ENCODE data around the gene NPB.

The NPB gene

GRCh38 chr17:81902023-81902652, at the start of gene NPB:
Gene NPB (plus strand): TSS chr17:81902238. CDS start chr17:81902278, 40 bp downstream.
- DNase-seq, result no peak

GRCh38 chr17:81854974-81855774, 46.9 kb upstream of the NPB start:
- DNase-seq, result peak in 1 of 2 experiments; percentile 32

- no peak for DNase-seq
Measured at GRCh38 chr17:81858170-81858966, 43.7 kb upstream of the NPB start.

GRCh38 chr17:81858967-81859905, 42.8 kb upstream of the NPB start:
- no peak for DNase-seq

- DNase-seq, result no peak
Measured at GRCh38 chr17:81859906-81860755, 41.9 kb upstream of the NPB start, which contains the start of gene P4HB. Gene P4HB (minus strand): TSS chr17:81860535. CDS start chr17:81860471, 64 bp downstream.

GRCh38 chr17:81860756-81861568, 41.1 kb upstream of the NPB start:
- peak; percentile 100 for DNase-seq

- DNase-seq, result no peak
Measured at GRCh38 chr17:81863123-81863675, 38.8 kb upstream of the NPB start.

GRCh38 chr17:81863833-81864768, 37.9 kb upstream of the NPB start:
- DNase-seq, result peak in 1 of 2 experiments; percentile 36

GRCh38 chr17:81865358-81865732, 36.7 kb upstream of the NPB start:
- no peak for DNase-seq

- no peak for DNase-seq
Measured at GRCh38 chr17:81865733-81866439, 36.2 kb upstream of the NPB start.

GRCh38 chr17:81866440-81867169, 35.4 kb upstream of the NPB start:
- DNase-seq, result peak in 1 of 2 experiments; percentile 54

- DNase-seq, result peak; percentile 68
Measured at GRCh38 chr17:81867170-81867990, 34.7 kb upstream of the NPB start.

- DNase-seq, result no peak
Measured at GRCh38 chr17:81867991-81868673, 33.9 kb upstream of the NPB start.

GRCh38 chr17:81868674-81869220, 33.3 kb upstream of the NPB start:
- DNase-seq, result peak in 1 of 2 experiments; percentile 58

All from NCI-H524 (cell line).